Transverse colon (tissue), 4 donors: ENCODE measurements around the gene ZC3H4. TPM values are rescaled to one million over a fixed set of nuclear protein-coding genes. Genes with fewer than 3 reads are reported as not detected.
"Not testable (repeated sequence)": the region's sequence is repeated elsewhere in the genome, so short reads cannot be mapped to it uniquely, and the experiment has no call there.

Experiments used
- DNase-seq: peaks from one replicate; pipeline ENCODE4 v3.0.0-alpha.2; 2019
- H3K27ac ChIP-seq, 4 donors: fragments of 200-600 bp; sonication (generic); 2 replicates each; pipeline ENCODE4 v1.5.1; 2016 to 2018; ENCODE audit warnings: inconsistent platforms in 4 of 4
- H3K27me3 ChIP-seq: fragments of 200-600 bp; sonication (generic); 2 replicates; pipeline ENCODE4 v1.5.1; 2017; ENCODE audit warnings: inconsistent platforms
- H3K36me3 ChIP-seq, 4 donors: fragments of 200-600 bp; sonication (generic); 2 replicates each; pipeline ENCODE4 v1.5.1; 2017 to 2019; ENCODE audit warnings: inconsistent platforms in 4 of 4
- H3K4me1 ChIP-seq, 4 donors: fragments of 200-600 bp; sonication (generic); 2 replicates each; pipeline ENCODE4 v1.5.1; 2017 to 2020; ENCODE audit warnings: inconsistent platforms in 4 of 4
- H3K4me3 ChIP-seq, 4 donors: fragments of 200-600 bp; sonication (generic); 1 replicate in 1 of 4; 2 replicates in 3 of 4; pipeline versions ENCODE4 v1.5.1 to v1.6.1; 2017 to 2019; ENCODE audit warnings: inconsistent platforms in 4 of 4
- H3K9me3 ChIP-seq, 2 donors: fragments of 200-600 bp; sonication (generic); 2 replicates each; pipeline ENCODE4 v1.5.1; 2017 to 2019; ENCODE audit warnings: inconsistent platforms in 2 of 2
- CTCF ChIP-seq, 5 experiments: fragments of 200-600 bp in 3 of 5; fragments of 450-650 bp in 2 of 5; sonication (generic) in 3 of 5; IDR thresholded peaks; 1 replicate in 2 of 5; 2 replicates in 3 of 5; pipeline ENCODE4 v1.5.1; 2016 to 2017; ENCODE audit warnings: antibody characterized with exemption in 5 of 5, inconsistent platforms in 3 of 5, mild to moderate bottlenecking in 2 of 5, moderate library complexity in 1 of 5
- EP300 ChIP-seq: sonication (generic); formaldehyde crosslinking; IDR thresholded peaks from one replicate; pipeline ENCODE4 v1.6.1; 2017; ENCODE audit warnings: antibody characterized with exemption, low read depth
- POLR2A ChIP-seq: fragments of 450-650 bp; IDR thresholded peaks from one replicate; pipeline ENCODE4 v1.6.1; 2016; ENCODE audit warnings: antibody characterized with exemption, mild to moderate bottlenecking, moderate library complexity
- POLR2AphosphoS5 ChIP-seq, 3 donors: sonication (generic); formaldehyde crosslinking; IDR thresholded peaks; one replicate each; pipeline ENCODE4 v1.6.1; 2016; ENCODE audit warnings: antibody characterized with exemption in 3 of 3
- WGBS, 2 donors: methylation state at CpG; one replicate each; pipeline ENCODE4 v1.1.5; 2018; ENCODE audit warnings: low coverage in 1 of 2; 5-methylcytosine and 5-hydroxymethylcytosine counted together
- in situ Hi-C, 4 donors: fragments of 200-750 bp; cut with MboI; loops; one replicate each; pipeline versions ENCODE4 v1.15.0 to v1.15.1; 2017; ENCODE audit warnings: low sequenced_read_pairs in 3 of 4, low pct_ligation_motif_present in 1 of 4, low pct_unique_long_range_greater_than_20kb in 1 of 4
- intact Hi-C: fragments of 100-400 bp; cut with DNase I; formaldehyde crosslinking; loops from one replicate; pipeline ENCODE4 v1.15.1; 2023; ENCODE audit warnings: low total_unique reads
- total RNA-seq, 4 donors: library from RNA; depleted of rRNA; stranded (reverse); fragments of >200 nt; gene quantifications; one replicate each; pipeline ENCODE4 v1.1.0, GENCODE V29; 2016

Gene ZC3H4
- total RNA-seq, 4 donors from 2014 or later = 25.4 to 32.2 (median 28.0) TPM

- 0 to 73% methylated on average over 1 to 11 of the region's 11 CpGs for WGBS, 2 donors
- no peak for DNase-seq
- Histone ChIP-seq H3K27ac (no peak overlapping the region), H3K4me1 (no peaks in the 10 kb centered on the region), H3K4me3 (no peak overlapping the region), H3K27me3 (no peaks in the 10 kb centered on the region), H3K36me3 (no peaks in the 10 kb centered on the region), H3K9me3 (no peaks in the 10 kb centered on the region)
- TF ChIP-seq POLR2A (no peak), POLR2AphosphoS5 (IDR thresholded peaks at IDR 0.05) (no peak), CTCF (IDR thresholded peaks at IDR 0.05) (no peak), EP300 (no peak)
- in situ Hi-C loops (no loop called here), intact Hi-C loops (no loop called here)
Measured at GRCh38 chr19:47058621-47059022, 55.0 kb downstream of the ZC3H4 start.

DNA sequence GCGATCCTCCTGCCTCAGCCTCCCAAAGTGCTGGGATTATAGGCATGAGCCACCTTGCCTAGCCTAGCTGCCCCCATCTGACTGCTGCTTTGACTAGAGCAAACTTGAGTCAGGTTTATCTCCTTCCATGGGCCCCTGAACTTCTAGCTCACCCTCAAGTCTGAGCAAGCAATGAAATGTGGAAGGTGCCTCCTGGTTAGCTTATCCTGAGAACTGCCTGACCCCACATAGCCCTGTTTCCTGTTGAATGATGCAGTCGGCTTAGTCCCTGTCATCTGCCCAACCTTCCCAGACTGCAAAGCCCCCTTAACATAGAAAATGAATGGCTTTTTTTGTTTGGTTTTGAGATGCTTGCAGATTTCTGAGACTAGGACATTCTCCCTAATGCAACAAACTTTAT lies 56.2 kb downstream of the ZC3H4 start:
- Histone ChIP-seq H3K4me1 (no peaks in the 10 kb centered on the region), H3K36me3 (no peaks in the 10 kb centered on the region), H3K9me3 (no peaks in the 10 kb centered on the region), H3K4me3 (no peak overlapping the region), H3K27ac (no peak overlapping the region), H3K27me3 (no peaks in the 10 kb centered on the region)
- intact Hi-C loops = no loop called here
- TF ChIP-seq EP300 (no peak), POLR2AphosphoS5 (IDR thresholded peaks at IDR 0.05) (no peak), POLR2A (no peak), CTCF (IDR thresholded peaks at IDR 0.05) (no peak)
- in situ Hi-C loops = no loop called here
- WGBS, 2 donors = 60 to 69% methylated on average over 2 of the region's 2 CpGs
- DNase-seq = no peak

GRCh38 chr19:47056411-47056810 lies 57.2 kb downstream of the ZC3H4 start:
- 54 to 80% methylated on average over 1 to 5 of the region's 5 CpGs for whole genome bisulfite sequencing, 2 donors
- no peaks in the 10 kb centered on the region for H3K36me3 ChIP-seq
- no peaks in the 10 kb centered on the region for H3K4me1 ChIP-seq
- no peak for DNase-seq
- intact Hi-C loops = no loop called here
- in situ Hi-C loops = no loop called here
- H3K27me3 ChIP-seq = no peaks in the 10 kb centered on the region
- no peak for TF ChIP-seq EP300
- TF ChIP-seq CTCF (IDR thresholded peaks at IDR 0.05) = no peak
- TF ChIP-seq POLR2AphosphoS5 (IDR thresholded peaks at IDR 0.05) = no peak
- TF ChIP-seq POLR2A = no peak
- H3K4me3 ChIP-seq = no peak overlapping the region
- H3K27ac ChIP-seq = no peak overlapping the region
- no peaks in the 10 kb centered on the region for H3K9me3 ChIP-seq

DNA sequence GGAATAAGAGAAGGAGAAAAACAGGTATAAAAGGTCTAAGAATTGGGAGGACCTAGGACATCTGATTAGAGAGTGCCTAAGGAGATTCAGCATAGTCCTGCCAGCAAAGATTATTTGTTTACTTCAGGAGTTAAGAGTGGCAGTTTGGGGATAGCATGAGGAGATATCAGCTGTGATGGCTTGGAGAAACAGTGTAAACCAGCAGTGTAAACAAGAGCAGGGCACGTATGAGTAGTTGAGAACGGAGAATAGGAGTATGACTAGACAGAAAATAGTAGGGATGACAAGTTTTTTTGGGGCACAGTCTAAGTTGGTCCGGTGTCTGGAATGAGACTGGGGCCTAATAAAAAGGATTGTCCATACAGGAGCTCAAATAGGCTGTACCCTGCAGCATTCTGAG lies 63.0 kb downstream of the ZC3H4 start:
- H3K27ac ChIP-seq, H3K4me3 ChIP-seq, H3K36me3 ChIP-seq, in situ Hi-C loops, DNase-seq, H3K27me3 ChIP-seq, H3K9me3 ChIP-seq, intact Hi-C loops: not testable (repeated sequence)
- H3K4me1 ChIP-seq = peaks cover 0 to 12% (median 5%) of the 10 kb centered on the region in 4 donors
- WGBS, 2 donors = 40 to 81% methylated on average over 1 to 3 of the region's 3 CpGs

DNA sequence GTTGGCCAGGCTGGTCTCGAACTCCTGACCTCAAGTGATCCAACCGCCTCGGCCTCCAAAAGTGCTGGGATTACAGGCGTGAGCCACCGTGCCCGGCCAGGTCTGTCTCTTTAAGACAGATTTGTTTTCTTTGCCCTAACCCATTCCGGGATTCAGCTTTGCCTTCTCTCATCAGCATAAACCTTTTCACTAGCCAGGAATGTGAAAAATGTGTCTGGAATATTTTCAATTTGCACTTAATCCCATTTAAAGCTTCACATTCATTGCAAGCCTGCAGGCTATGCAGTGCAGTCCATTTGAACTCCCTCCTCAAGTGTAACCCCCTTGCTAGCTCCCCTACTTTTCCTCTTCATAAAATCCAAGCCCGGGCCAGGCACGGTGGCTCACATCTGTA lies 64.3 kb downstream of the ZC3H4 start:
- in situ Hi-C loops = no loop called here
- H3K27ac ChIP-seq = no peak overlapping the region
- no peaks in the 10 kb centered on the region for H3K9me3 ChIP-seq
- intact Hi-C loops = no loop called here
- 55 to 57% methylated on average over 5 to 9 of the region's 9 CpGs for WGBS, 2 donors
- TF ChIP-seq EP300 (no peak), POLR2A (no peak), CTCF (IDR thresholded peaks at IDR 0.05) (no peak), POLR2AphosphoS5 (IDR thresholded peaks at IDR 0.05) (no peak)
- H3K4me1 ChIP-seq = peaks cover 0 to 12% (median 5%) of the 10 kb centered on the region in 4 donors
- H3K27me3 ChIP-seq = no peaks in the 10 kb centered on the region
- no peak for DNase-seq
- no peaks in the 10 kb centered on the region for H3K36me3 ChIP-seq
- H3K4me3 ChIP-seq = peak overlapping the region in 1 of 4 donors; percentile 87
